ENCODE measurements around the gene GNPTAB. TPM values are rescaled to one million over a fixed set of nuclear protein-coding genes. Genes with fewer than 3 reads are reported as not detected.
A peak's percentile ranks its signal among the peaks of the same experiment; 100 is the strongest.
"Not testable (repeated sequence)": the region's sequence is repeated elsewhere in the genome, so short reads cannot be mapped to it uniquely, and the experiment has no call there.

The GNPTAB gene
- total RNA-seq, 1 experiment from 2014 or later: 21.0 TPM

DNA sequence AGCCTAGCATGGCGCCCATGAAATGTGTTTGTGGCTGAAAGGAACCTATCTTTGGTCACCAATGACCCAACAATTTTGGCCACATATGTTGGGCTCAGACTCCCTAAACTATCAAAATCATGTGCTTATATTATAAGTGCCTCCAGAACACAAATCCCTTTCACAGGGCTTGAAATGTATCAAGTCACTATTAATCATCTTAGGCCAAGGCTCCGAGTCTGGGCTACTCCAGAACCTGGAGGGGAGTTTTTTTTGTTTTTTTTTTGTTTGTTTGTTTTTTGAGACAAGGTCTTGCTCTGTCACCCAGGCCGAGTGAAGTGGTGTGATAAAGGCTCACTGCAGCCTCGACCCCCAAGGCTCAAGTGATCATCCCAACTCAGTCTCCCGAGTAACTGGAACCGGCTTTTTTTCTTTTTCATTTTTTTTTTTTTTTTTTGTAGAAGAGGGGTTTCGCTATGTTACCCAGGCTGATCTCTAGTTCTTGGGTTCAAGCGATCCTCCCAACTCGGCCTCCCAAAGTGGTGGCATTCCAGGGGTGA, 45.6 kb upstream of the GNPTAB start:
- DNase-seq (peak; percentile 11), ATAC-seq (no peak)
- intact Hi-C loops (cut with micrococcal nuclease): loop anchor here (2.0 kb wide), 1 partner anchor 18 kb away; no protein-coding TSS in a partner anchor
- Histone ChIP-seq H3K4me1 (ENCODE audit: insufficient read depth, low read length) (peaks cover 12% of the 10 kb centered on the region), H3K4me3 (ENCODE audit: low read length) (peak overlapping the region; percentile 99), H3K27ac (ENCODE audit: low read length) (peak overlapping the region; percentile 74; the same call in 1 of the 2 replicates), H3K79me2 (ENCODE audit: low read length) (peaks cover 7% of the 10 kb centered on the region; the same call in 1 of the 2 replicates), H3K4me2 (ENCODE audit: low read length) (peak overlapping the region; percentile 100), H3K36me3 (ENCODE audit: low read depth, low read length) (no peaks in the 10 kb centered on the region), H3K27me3 (ENCODE audit: low read length) (no peaks in the 10 kb centered on the region), H3K9me2 (replicated peaks; ENCODE audit: low read length) (no peaks in the 10 kb centered on the region), H2AFZ (ENCODE audit: low read length) (peak overlapping the region; percentile 100), H4K20me1 (ENCODE audit: low read length) (no peaks in the 10 kb centered on the region), H3K9ac (ENCODE audit: low read length) (peak overlapping the region; percentile 96), H3K9me3 (ENCODE audit: low read length) (no peaks in the 10 kb centered on the region), H3F3A (ENCODE audit: low read length, unreplicated experiment) (no peaks in the 10 kb centered on the region)
- TSS peak; percentile 70 for BruUV-seq (replicated peaks)
- ChIA-PET CTCF (no interaction called here), POLR2A (ENCODE audit: unreplicated experiment) (no interaction called here)
- TF ChIP-seq CTCF (conservative IDR thresholded peaks at IDR 0.05; ENCODE audit: low read depth, low read length) (no peak), EZH2 (IDR thresholded peaks at IDR 0.05; ENCODE audit: low read length, unreplicated experiment) (no peak), EZH2phosphoT487 (IDR thresholded peaks at IDR 0.05; ENCODE audit: borderline replicate concordance, low read length) (no peak)

- DNase-seq: no peak
- Histone ChIP-seq H2AFZ (ENCODE audit: low read length) (no peak overlapping the region), H3K36me3 (ENCODE audit: low read depth, low read length) (no peaks in the 10 kb centered on the region), H3F3A (ENCODE audit: low read length, unreplicated experiment) (no peaks in the 10 kb centered on the region), H3K9me2 (replicated peaks; ENCODE audit: low read length) (no peaks in the 10 kb centered on the region), H3K27me3 (ENCODE audit: low read length) (no peaks in the 10 kb centered on the region), H3K79me2 (ENCODE audit: low read length) (peaks cover 7% of the 10 kb centered on the region; the same call in 1 of the 2 replicates), H3K9me3 (ENCODE audit: low read length) (no peaks in the 10 kb centered on the region), H3K4me1 (ENCODE audit: insufficient read depth, low read length) (peaks cover 12% of the 10 kb centered on the region), H3K4me2 (ENCODE audit: low read length) (no peak overlapping the region), H3K9ac (ENCODE audit: low read length) (no peak overlapping the region), H3K27ac (ENCODE audit: low read length) (no peak overlapping the region), H4K20me1 (ENCODE audit: low read length) (no peaks in the 10 kb centered on the region), H3K4me3 (ENCODE audit: low read length) (no peak overlapping the region)
- ChIA-PET POLR2A (ENCODE audit: unreplicated experiment) (no interaction called here), CTCF (no interaction called here)
- no TSS peak for BruUV-seq (replicated peaks)
- intact Hi-C loops (cut with micrococcal nuclease): no loop called here
- ATAC-seq: no peak
- no peak for TF ChIP-seq CTCF (conservative IDR thresholded peaks at IDR 0.05; ENCODE audit: low read depth, low read length)
- TF ChIP-seq EZH2phosphoT487 (IDR thresholded peaks at IDR 0.05; ENCODE audit: borderline replicate concordance, low read length): no peak
- no peak for TF ChIP-seq EZH2 (IDR thresholded peaks at IDR 0.05; ENCODE audit: low read length, unreplicated experiment)
Measured at GRCh38 chr12:101875162-101875561, 44.4 kb upstream of the GNPTAB start.

- Histone ChIP-seq H2AFZ (ENCODE audit: low read length) (no peak overlapping the region), H3K4me1 (ENCODE audit: insufficient read depth, low read length) (no peaks in the 10 kb centered on the region), H3K27me3 (ENCODE audit: low read length) (no peaks in the 10 kb centered on the region), H3F3A (ENCODE audit: low read length, unreplicated experiment) (no peaks in the 10 kb centered on the region), H3K4me2 (ENCODE audit: low read length) (no peak overlapping the region), H3K27ac (ENCODE audit: low read length) (no peak overlapping the region), H3K79me2 (ENCODE audit: low read length) (no peaks in the 10 kb centered on the region), H3K9ac (ENCODE audit: low read length) (no peak overlapping the region), H3K36me3 (ENCODE audit: low read depth, low read length) (no peaks in the 10 kb centered on the region), H4K20me1 (ENCODE audit: low read length) (no peaks in the 10 kb centered on the region), H3K9me2 (replicated peaks; ENCODE audit: low read length) (no peaks in the 10 kb centered on the region), H3K9me3 (ENCODE audit: low read length) (0 out of 2 replicates have a peak, but pooled peaks cover 3% of the 10 kb centered on the region), H3K4me3 (ENCODE audit: low read length) (no peak overlapping the region)
- no peak for TF ChIP-seq EZH2 (IDR thresholded peaks at IDR 0.05; ENCODE audit: low read length, unreplicated experiment)
- TF ChIP-seq EZH2phosphoT487 (IDR thresholded peaks at IDR 0.05; ENCODE audit: borderline replicate concordance, low read length): no peak
- TF ChIP-seq CTCF (conservative IDR thresholded peaks at IDR 0.05; ENCODE audit: low read depth, low read length): no peak
- DNase-seq (no peak), ATAC-seq (no peak)
- POLR2A ChIA-PET (ENCODE audit: unreplicated experiment): no interaction called here
- CTCF ChIA-PET: interaction anchor here (0.7 kb wide), 1 partner anchor 97 kb away, joined by 7 read pairs; no protein-coding TSS in a partner anchor
- intact Hi-C loops (cut with micrococcal nuclease): no loop called here
- BruUV-seq (replicated peaks): no TSS peak
Measured at GRCh38 chr12:101870925-101871324, 40.2 kb upstream of the GNPTAB start.

DNA sequence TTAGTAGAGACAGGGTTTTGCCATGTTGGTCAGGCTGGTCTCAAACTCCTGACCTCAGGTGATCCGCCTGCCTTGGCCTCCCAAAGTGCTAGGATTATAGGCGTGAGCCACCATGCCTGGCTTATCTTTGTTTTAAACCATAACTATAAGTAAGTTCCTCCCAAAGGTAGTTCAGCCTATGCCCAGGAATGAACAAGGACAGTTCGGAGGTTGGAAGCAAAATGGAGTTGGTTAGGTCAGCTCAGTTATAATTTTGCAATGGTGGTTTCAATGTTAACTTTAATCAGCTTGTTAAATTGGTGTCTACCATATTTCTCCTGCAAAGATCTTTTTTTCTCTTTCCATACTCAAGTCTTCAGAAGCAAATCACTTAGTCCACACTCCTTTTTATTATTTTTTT, 36.9 kb upstream of the GNPTAB start:
- not testable (repeated sequence) for BruUV-seq (replicated peaks)

More for the DNA sequence above, 36.9 kb upstream of the GNPTAB start:
- DNase-seq; H3K36me3 ChIP-seq (ENCODE audit: low read depth, low read length); H2AFZ ChIP-seq (ENCODE audit: low read length); H4K20me1 ChIP-seq (ENCODE audit: low read length); H3K9me3 ChIP-seq (ENCODE audit: low read length); H3K4me2 ChIP-seq (ENCODE audit: low read length); H3K27ac ChIP-seq (ENCODE audit: low read length); H3K4me1 ChIP-seq (ENCODE audit: insufficient read depth, low read length); H3F3A ChIP-seq (ENCODE audit: low read length, unreplicated experiment); H3K4me3 ChIP-seq (ENCODE audit: low read length); ATAC-seq; H3K27me3 ChIP-seq (ENCODE audit: low read length); H3K79me2 ChIP-seq (ENCODE audit: low read length); H3K9ac ChIP-seq (ENCODE audit: low read length); H3K9me2 ChIP-seq (replicated peaks; ENCODE audit: low read length); intact Hi-C loops (cut with micrococcal nuclease): not testable (repeated sequence)
- CTCF ChIA-PET: interaction anchor here (0.6 kb wide), 1 partner anchor 29 kb away, joined by 3 read pairs; no protein-coding TSS in a partner anchor
- POLR2A ChIA-PET (ENCODE audit: unreplicated experiment): interaction anchor here (0.6 kb wide), 1 partner anchor 97 kb away, joined by 3 read pairs; no protein-coding TSS in a partner anchor

All from PC-3 (cell line).